Activated naive CD8-positive, alpha-beta T cell treated with anti-CD3 and anti-CD28 coated beads for 36 hours (primary cell): Measurements from ENCODE around the gene FECH. TPM values are rescaled to one million over a fixed set of nuclear protein-coding genes. Genes with fewer than 3 reads are reported as not detected.
"Not testable (repeated sequence)": the region's sequence is repeated elsewhere in the genome, so short reads cannot be mapped to it uniquely, and the experiment has no call there.

Experiments used
- DNase-seq: peaks from one replicate; pipeline ENCODE4 v3.0.0; 2021
- H3K27ac Mint-ChIP-seq: one replicate; pipeline ENCODE4 v1.8.0; 2022; ENCODE audit warnings: mild to moderate bottlenecking, moderate library complexity, mixed read lengths
- H3K27me3 Mint-ChIP-seq: one replicate; pipeline ENCODE4 v1.8.0; 2022; ENCODE audit warnings: mild to moderate bottlenecking, mixed read lengths
- H3K36me3 Mint-ChIP-seq: one replicate; pipeline ENCODE4 v1.8.0; 2021; ENCODE audit warnings: mild to moderate bottlenecking, mixed read lengths
- H3K4me1 Mint-ChIP-seq: one replicate; pipeline ENCODE4 v1.8.0; 2021; ENCODE audit warnings: mixed read lengths
- H3K4me3 Mint-ChIP-seq: one replicate; pipeline ENCODE4 v1.8.0; 2022; ENCODE audit warnings: mild to moderate bottlenecking, moderate library complexity, mixed read lengths
- H3K9me3 Mint-ChIP-seq: one replicate; pipeline ENCODE4 v1.8.0; 2022; ENCODE audit warnings: mixed read lengths
- total RNA-seq, 2 experiments: library from RNA; stranded (reverse); gene quantifications; one replicate each; pipeline ENCODE4 v1.2.3, GENCODE V29; 2021

FECH gene, protein sequence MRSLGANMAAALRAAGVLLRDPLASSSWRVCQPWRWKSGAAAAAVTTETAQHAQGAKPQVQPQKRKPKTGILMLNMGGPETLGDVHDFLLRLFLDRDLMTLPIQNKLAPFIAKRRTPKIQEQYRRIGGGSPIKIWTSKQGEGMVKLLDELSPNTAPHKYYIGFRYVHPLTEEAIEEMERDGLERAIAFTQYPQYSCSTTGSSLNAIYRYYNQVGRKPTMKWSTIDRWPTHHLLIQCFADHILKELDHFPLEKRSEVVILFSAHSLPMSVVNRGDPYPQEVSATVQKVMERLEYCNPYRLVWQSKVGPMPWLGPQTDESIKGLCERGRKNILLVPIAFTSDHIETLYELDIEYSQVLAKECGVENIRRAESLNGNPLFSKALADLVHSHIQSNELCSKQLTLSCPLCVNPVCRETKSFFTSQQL
- 10 to 100 TPM; 33.4 to 33.7 TPM for total RNA-seq

DNA sequence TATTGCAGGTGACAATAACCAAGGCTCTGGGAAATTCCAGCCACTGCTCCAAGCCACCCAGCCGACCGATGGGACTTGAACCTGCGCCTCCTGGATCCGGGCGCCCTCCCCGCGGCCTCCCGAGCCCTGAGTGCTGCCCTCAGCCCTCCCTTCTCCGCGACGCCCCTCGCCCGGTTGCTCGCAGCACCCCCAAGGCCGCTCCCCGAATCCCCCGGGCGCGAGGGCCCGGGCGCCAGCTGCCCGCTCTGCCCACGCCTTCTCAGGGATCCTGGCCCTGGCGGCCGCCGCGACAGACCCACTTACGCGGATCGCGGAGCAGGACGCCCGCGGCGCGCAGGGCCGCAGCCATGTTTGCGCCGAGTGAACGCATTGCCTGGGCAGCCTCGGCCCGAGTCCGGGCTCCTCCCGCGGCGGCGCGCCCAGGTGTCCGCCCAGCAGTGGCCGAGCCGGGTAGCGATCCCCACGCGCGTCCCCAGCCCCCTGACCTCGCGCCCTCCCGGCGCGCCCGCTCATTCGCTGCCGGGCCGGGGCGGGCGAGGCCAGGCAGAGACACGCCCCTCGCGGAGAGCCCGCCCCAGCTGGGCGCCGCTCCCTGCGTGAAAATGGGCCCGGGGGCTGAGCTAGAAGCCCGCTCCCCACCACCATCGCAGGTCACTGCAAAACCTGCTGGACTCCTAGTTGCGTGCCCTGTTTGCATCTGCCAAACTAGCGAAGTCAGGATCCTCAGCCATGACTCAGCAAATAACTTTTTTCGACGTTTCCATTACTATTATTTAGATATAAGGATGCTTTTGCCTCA lies at the start of gene FECH:
Gene FECH, minus strand, starts transcription at position 452 of the 799 bp plus-strand sequence. Its CDS starts 82 bp downstream, at position 370.
- Mint-ChIP-seq H3K4me1 (peaks cover 22% of the 10 kb centered on the region), H3K4me3 (peak within 1 kb of the TSS; percentile 85), H3K36me3 (peaks cover 5% of the 10 kb centered on the region), H3K27me3 (no peaks in the 10 kb centered on the region), H3K9me3 (no peaks in the 10 kb centered on the region), H3K27ac (peak within 1 kb of the TSS; percentile 86)
- peak; percentile 72 for DNase-seq

DNA sequence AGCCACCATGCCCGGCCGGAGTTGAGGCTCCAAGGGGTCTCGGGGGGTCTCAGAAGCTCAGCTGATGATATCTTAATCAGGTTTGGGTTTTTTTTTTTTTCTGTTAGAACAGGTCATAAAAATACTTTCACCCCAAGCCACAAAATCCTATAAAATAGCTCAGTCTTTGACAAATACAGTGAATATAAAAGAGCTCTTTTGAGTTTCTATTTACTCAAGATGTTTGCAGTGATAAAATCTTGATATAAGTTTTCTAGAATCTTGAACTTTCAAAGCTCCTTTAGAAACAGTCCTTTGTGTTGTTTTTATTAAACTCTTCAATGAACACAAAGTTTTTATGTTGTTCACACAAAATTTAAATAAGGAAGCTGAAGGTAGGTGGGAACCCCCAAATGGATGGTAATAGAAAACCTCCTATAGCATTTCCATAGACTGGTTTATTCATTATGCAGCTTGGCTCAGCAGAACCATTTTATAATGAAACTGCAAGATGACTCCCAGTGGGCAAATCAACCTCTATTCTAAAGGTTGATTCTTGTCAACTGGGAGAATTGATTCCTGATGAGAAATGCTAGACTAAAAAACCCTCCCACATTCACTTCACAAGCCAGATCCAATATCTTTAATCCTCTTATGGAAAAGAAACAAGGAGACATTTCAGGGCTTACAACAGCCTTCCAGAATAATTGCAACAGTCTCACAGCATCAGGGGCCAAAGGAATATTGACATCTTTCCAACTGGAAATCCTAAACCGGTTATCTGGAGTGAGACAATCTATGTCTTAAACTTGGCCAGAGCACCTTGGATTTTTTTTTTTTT lies 48.7 kb upstream of the FECH start:
- Mint-ChIP-seq H3K4me1 (peaks cover 20% of the 10 kb centered on the region), H3K4me3 (no peak overlapping the region), H3K27me3 (no peaks in the 10 kb centered on the region), H3K9me3 (no peaks in the 10 kb centered on the region), H3K27ac (no peak overlapping the region), H3K36me3 (peaks cover 20% of the 10 kb centered on the region)
- no peak for DNase-seq

DNA sequence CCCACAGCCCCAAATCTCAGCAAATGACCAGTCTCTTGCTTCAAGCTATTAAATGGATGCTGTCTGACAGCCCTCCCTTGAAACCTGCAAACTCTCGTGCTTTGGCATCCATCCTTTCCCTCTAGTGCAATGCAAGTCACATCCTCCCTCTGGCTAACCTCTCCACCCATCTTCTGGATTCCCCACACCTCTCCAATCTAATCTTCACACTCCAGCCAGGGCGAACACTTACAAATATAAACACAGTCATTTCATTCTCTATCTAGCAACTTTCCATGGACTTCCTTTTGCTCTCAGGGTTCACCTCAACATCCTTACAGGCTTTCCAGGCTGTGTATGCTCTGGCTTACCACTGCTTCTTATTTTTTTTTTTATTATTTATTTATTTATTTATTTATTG lies 45.2 kb upstream of the FECH start:
- Mint-ChIP-seq H3K9me3 (no peaks in the 10 kb centered on the region), H3K4me3 (peak overlapping the region; percentile 29), H3K36me3 (peaks cover 8% of the 10 kb centered on the region), H3K27me3 (no peaks in the 10 kb centered on the region), H3K27ac (no peak overlapping the region), H3K4me1 (peaks cover 25% of the 10 kb centered on the region)
- DNase-seq: no peak

DNA sequence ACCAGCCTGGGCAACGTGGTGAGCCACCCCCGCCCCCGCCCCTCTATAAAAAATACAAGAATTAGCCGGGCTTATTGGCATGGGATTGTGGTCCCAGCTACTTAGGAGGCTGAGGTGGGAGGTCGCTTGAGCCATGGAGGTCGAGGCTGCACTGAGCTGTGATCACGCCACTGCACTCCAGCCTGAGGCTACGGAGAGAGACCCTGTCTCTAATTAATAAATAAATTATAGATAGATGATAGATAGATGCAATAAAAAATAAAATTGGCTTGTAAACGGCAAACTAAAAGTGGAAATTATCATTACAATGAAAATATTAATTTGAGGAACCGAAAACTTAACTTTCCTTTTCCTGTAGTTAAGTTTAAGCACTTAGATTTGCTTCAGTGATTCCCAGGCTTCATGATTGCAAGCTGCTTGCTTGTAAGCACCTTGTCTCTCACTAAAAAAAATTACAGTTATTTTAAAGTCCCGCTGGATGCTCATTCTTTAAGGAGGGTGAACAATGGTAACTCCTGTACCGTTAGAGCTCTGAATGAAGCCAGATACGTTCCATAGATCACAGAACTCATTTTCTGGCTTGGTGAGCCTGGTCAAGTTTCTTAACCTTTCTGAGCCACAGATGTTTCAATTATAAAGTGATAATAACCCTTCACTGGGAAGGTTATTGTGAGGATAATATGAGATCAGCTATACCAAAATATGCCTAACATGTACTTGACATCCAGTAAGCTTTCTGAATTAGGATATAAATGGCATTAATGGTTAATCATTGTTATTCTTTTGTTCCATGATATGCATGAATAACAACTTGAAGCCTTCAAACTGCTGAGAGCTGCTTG lies 44.5 kb upstream of the FECH start:
- peaks cover 22% of the 10 kb centered on the region for H3K4me1 Mint-ChIP-seq
- H3K27ac Mint-ChIP-seq: peak overlapping the region; percentile 98
- peaks cover 8% of the 10 kb centered on the region for H3K36me3 Mint-ChIP-seq
- peak overlapping the region; percentile 93 for H3K4me3 Mint-ChIP-seq
- no peaks in the 10 kb centered on the region for H3K9me3 Mint-ChIP-seq
- H3K27me3 Mint-ChIP-seq: no peaks in the 10 kb centered on the region
- no peak for DNase-seq

DNA sequence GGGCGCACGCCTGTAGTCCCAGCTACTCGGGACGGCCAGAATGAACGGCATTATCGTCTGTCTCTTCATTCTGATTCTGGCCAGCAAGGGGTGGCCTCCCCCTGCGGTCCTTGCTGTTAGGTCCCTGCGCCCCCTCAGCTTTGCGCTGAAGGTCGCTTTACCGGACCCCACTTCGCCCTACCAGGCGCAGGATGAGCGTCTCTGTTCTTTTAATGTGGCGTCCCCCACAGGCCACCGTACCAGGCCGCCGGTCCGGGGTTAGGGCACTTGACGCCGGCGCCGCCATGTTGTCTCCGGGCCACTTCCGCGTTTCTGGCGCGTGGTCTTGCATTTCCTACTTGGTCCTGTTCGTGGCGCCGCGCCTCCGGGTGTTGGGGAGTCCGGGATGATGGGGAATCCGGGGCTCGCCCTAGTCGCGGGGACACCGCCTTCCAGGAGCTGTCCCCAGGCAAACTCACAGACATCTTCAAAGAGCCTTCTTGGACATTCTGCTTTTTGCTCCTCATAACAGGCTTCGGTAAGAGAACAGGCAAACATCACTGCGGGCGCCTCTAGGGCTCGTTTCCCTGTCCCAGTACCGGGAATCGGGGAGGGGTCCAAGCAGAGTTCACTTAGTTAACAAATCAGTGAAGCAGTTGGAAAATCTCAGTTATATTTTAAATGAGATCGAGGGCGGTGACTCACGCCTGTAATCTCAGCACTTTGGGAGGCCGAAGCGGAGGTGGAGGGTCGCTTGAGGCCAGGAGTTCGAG lies 43.7 kb upstream of the FECH start:
- Mint-ChIP-seq H3K27me3 (no peaks in the 10 kb centered on the region), H3K27ac (peak overlapping the region; percentile 98), H3K4me1 (peaks cover 16% of the 10 kb centered on the region), H3K36me3 (peaks cover 6% of the 10 kb centered on the region), H3K9me3 (no peaks in the 10 kb centered on the region), H3K4me3 (peak overlapping the region; percentile 93)
- peak; percentile 94 for DNase-seq

DNA sequence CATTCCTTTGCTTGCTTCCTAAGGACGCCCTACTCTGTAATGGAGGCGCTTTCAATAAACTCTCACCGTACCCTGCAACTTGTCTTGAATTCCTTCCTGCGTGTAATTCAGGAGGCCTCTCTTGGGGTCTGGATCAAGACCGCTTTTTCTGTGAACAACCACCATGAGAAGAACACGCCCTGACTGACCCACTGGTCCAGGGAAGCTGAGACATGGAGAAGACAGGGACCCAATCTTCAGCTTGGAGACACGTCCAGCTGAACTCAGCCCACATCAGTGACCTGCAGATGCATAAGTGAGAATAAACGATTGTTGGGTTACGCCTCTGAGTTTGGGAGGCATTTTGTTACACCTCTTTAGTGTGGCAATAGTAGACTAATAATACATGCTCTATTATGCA lies 42.9 kb upstream of the FECH start:
- peaks cover 5% of the 10 kb centered on the region for H3K36me3 Mint-ChIP-seq
- H3K9me3 Mint-ChIP-seq: no peaks in the 10 kb centered on the region
- H3K27me3 Mint-ChIP-seq: no peaks in the 10 kb centered on the region
- DNase-seq: no peak
- H3K4me3 Mint-ChIP-seq: peak overlapping the region; percentile 93
- H3K4me1 Mint-ChIP-seq: peaks cover 13% of the 10 kb centered on the region
- H3K27ac Mint-ChIP-seq: peak overlapping the region; percentile 98

DNA sequence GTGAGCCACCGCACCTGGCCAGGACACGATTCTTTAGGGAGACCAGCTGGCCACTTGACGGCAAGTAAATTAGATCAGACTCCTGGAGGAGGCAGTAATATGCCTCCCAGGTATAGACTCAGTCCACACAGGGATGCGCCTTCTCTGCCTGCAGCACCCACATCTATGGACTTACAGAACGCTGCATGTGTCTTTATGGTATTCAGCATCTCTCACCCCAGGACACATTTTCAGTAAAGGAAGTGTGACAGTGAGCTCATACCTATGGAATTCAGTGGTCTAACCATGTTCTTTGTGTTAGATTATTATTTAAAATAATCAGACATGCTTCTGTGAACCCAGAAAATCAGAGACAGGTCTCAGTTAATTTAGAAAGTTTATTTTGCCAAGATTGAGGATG lies 41.0 kb upstream of the FECH start:
- H3K4me3 Mint-ChIP-seq: no peak overlapping the region
- H3K27me3 Mint-ChIP-seq: no peaks in the 10 kb centered on the region
- H3K4me1 Mint-ChIP-seq: peaks cover 14% of the 10 kb centered on the region
- DNase-seq: no peak
- H3K27ac Mint-ChIP-seq: no peak overlapping the region
- H3K36me3 Mint-ChIP-seq: peaks cover 4% of the 10 kb centered on the region
- H3K9me3 Mint-ChIP-seq: no peaks in the 10 kb centered on the region

DNA sequence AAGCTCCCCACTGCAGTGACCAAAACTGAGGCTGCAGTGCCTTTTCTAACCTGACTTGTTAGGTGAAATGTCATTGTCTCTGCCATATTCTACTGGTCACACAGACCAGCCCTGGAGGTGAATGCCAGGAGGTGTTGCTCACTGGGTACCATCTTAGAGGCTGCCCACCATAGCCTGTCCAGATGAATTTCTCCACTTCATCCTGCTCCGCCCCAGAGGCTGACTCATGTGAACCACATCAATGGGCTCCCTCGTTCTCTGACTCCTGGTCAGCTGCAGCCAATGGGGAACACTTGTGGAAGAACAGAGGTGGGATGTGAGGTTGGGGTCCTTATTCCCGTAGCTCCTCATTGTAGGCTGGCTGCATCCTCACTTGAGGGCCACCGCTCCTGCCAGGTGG lies 38.5 kb upstream of the FECH start:
- Mint-ChIP-seq H3K27ac (no peak overlapping the region), H3K4me3 (no peak overlapping the region), H3K9me3 (no peaks in the 10 kb centered on the region), H3K27me3 (no peaks in the 10 kb centered on the region), H3K36me3 (peaks cover 14% of the 10 kb centered on the region), H3K4me1 (peaks cover 14% of the 10 kb centered on the region)
- no peak for DNase-seq

DNA sequence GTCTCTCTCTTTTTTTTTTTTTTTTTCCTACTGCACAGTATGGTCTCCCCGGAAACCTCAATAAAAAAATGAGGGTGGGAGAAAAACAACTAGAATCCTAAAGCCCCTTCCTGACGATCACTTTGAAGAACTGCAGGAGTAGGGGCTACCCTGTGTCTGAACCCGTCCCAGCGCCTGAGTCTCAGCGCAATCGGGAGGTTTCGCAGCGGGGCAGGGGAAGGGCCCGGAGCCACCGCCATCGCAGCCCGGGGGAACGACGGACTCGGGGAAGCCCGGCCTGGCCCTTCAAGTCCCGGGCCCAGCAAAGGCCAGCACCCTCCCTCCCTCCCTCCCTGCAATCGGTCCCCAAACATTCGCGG lies 34.7 kb upstream of the FECH start:
- Mint-ChIP-seq H3K27ac (peak overlapping the region; percentile 99), H3K36me3 (peaks cover 29% of the 10 kb centered on the region), H3K4me1 (peaks cover 29% of the 10 kb centered on the region), H3K27me3 (no peaks in the 10 kb centered on the region), H3K4me3 (peak overlapping the region; percentile 99), H3K9me3 (no peaks in the 10 kb centered on the region)
- no peak for DNase-seq

DNA sequence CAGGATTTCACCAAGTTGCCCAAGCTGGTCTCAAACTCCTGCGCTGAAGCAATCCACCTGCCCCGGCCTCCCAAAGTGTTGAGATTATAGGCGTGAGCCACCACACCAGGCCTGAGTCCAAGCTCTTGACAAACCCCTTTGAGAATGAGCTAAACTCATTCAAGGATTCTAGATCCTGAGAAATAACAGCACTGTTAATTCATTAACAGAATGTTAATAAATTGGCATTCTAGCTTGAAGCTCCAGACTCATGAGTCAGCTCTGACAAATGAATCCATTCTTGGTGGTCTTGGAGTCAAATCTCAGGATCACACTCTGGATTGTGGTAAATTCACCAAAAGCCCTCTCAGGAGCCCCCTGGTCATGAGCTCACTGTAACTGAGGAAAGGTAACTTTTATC lies 33.4 kb upstream of the FECH start:
- peaks cover 29% of the 10 kb centered on the region for H3K4me1 Mint-ChIP-seq
- H3K27ac Mint-ChIP-seq: peak overlapping the region; percentile 99
- H3K9me3 Mint-ChIP-seq: no peaks in the 10 kb centered on the region
- no peaks in the 10 kb centered on the region for H3K27me3 Mint-ChIP-seq
- peaks cover 36% of the 10 kb centered on the region for H3K36me3 Mint-ChIP-seq
- no peak for DNase-seq
- peak overlapping the region; percentile 99 for H3K4me3 Mint-ChIP-seq

DNA sequence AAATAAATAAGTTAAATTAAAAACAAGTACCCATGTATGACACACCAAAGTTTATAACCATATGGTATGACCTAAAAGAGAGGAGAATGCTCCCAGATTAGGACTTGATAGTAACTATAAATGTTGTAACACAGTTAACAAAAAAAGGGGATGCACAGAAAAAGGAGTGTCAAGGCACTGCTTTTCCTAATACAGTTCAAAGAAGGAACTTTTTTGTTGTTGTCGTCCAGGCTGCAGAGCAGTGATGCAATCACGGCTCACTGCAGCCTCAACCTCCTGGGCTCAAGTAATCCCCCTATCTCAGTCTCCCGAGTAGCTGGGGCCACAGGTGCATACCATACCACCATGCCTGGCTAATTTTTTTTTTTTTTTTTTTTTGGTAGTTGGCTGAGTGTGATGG lies 32.4 kb upstream of the FECH start:
- no peak overlapping the region for H3K27ac Mint-ChIP-seq
- H3K4me3 Mint-ChIP-seq: no peak overlapping the region
- no peaks in the 10 kb centered on the region for H3K9me3 Mint-ChIP-seq
- no peaks in the 10 kb centered on the region for H3K27me3 Mint-ChIP-seq
- DNase-seq: no peak
- H3K4me1 Mint-ChIP-seq: peaks cover 30% of the 10 kb centered on the region
- H3K36me3 Mint-ChIP-seq: peaks cover 40% of the 10 kb centered on the region

DNA sequence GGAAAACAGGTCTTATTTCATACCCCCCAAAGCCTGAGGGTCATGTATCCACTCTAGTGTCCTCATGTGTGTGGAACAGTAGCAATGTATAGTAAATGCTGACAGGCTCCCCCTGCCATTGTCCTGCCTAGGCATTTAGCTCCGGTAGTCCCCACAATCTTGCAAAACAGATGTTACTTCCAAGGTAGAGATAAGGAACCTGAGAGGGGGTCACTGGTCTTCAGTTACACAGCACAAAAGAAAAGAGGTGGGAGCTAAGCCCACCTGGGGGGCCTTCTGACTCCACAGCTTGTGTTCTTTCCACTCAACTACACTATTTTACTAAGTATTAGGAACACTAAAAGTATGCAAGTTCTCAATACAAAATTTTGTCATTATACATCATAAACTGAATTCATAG lies 17.4 kb upstream of the FECH start:
- no peaks in the 10 kb centered on the region for H3K27me3 Mint-ChIP-seq
- peaks cover 32% of the 10 kb centered on the region for H3K36me3 Mint-ChIP-seq
- no peaks in the 10 kb centered on the region for H3K9me3 Mint-ChIP-seq
- H3K4me3 Mint-ChIP-seq: no peak overlapping the region
- DNase-seq: no peak
- no peaks in the 10 kb centered on the region for H3K4me1 Mint-ChIP-seq
- no peak overlapping the region for H3K27ac Mint-ChIP-seq

DNA sequence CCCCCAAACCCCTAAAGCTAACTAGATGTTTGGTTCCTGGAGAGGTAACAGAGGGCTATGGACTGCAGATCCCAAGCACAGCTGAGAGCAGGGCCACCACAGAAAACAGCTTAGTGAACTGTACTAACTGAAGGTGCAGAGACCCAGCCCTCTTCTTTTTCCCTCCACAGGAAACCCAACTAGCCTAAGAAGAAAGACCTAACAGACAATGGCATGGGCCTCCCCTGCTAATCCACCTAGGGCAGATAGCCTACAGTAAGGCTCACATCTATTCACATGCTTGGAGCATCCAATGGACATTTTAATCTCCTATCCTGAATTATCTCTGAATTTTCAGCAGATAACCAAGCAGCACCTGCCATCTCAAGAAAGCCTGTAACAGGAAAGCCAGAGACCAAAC lies 8.8 kb upstream of the FECH start:
- no peaks in the 10 kb centered on the region for H3K9me3 Mint-ChIP-seq
- H3K27ac Mint-ChIP-seq: no peak overlapping the region
- no peak overlapping the region for H3K4me3 Mint-ChIP-seq
- H3K27me3 Mint-ChIP-seq: no peaks in the 10 kb centered on the region
- DNase-seq: no peak
- peaks cover 13% of the 10 kb centered on the region for H3K4me1 Mint-ChIP-seq
- peaks cover 32% of the 10 kb centered on the region for H3K36me3 Mint-ChIP-seq

DNA sequence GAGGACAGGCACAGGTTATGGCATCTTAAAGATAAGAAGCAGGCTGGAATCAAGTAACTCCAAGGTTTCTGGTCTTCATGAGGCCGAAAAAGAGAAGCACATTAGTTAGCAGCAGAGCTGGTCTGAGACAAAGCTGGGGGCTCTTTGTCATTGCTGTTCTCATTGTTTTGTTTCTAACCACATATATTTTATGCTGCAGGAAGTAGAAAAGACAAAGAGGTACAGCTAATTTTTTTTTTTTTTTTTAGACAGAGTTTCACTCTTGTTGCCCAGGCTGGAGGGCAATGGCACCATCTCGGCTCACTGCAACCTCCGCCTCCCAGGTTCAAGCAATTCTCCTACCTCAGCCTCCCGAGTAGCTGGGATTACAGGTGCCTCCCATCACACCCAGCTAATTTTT lies 6.2 kb upstream of the FECH start:
- not testable (repeated sequence) for H3K4me3 Mint-ChIP-seq, H3K27me3 Mint-ChIP-seq

More for the DNA sequence above, 6.2 kb upstream of the FECH start:
- not testable (repeated sequence) for H3K9me3 Mint-ChIP-seq, H3K36me3 Mint-ChIP-seq, DNase-seq, H3K27ac Mint-ChIP-seq
- H3K4me1 Mint-ChIP-seq: peaks cover 13% of the 10 kb centered on the region
